ENCODE results near the gene CTSA. TPM values are rescaled to one million over a fixed set of nuclear protein-coding genes. Genes with fewer than 3 reads are reported as not detected.

The CTSA gene
- total and polyA plus RNA-seq, 7 donors: 41.3 to 59.8 (median 47.8) TPM

DNA sequence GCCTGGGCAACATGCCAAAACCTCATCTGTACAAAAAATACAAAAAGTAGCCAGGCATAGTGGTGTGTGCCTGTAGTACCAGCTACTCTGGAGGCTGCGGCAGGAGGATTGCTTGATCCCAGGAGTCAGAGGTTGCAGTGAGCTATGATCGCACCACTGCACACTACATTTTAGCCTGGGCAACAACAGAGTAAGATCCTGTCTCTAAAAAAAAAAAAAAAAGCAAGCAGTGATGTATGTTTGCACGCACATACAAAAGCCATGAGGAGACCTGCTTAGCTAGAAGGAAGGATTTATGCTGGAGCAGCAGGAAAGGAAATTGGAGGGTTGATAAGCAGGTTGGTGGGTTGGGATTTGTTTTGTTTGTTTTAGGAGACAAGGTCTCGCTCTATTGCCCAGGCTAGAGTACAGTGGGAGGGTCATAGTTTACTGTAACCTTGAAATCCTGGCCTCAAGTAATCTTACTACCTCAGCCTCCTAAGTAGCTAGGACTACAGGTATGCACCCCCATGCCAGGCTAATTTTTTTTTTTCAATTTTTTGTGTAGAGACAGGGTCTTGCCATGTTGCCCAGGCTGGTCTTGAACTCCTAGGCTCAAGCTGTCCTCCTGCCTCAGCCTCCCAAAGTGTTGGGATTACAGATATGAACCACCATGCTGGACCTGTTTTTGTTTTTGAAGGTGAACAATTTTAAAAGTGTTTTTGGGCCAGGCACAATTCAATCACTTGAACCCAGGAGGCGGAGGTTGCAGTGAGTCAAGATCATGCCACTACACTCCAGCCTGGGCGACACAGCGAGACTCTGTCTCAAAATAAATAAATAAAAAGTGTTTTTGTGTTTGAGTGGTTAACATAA, 29.7 kb upstream of the CTSA start:
- H3K36me3 ChIP-seq (ENCODE audit: insufficient read depth in 1 of 2, low read depth in 1 of 2): no peaks in the 10 kb centered on the region
- no peaks in the 10 kb centered on the region for H3K27me3 ChIP-seq (ENCODE audit: insufficient read depth in 3 of 3, low read length in 2 of 3)
- TF ChIP-seq, protein P1, sequence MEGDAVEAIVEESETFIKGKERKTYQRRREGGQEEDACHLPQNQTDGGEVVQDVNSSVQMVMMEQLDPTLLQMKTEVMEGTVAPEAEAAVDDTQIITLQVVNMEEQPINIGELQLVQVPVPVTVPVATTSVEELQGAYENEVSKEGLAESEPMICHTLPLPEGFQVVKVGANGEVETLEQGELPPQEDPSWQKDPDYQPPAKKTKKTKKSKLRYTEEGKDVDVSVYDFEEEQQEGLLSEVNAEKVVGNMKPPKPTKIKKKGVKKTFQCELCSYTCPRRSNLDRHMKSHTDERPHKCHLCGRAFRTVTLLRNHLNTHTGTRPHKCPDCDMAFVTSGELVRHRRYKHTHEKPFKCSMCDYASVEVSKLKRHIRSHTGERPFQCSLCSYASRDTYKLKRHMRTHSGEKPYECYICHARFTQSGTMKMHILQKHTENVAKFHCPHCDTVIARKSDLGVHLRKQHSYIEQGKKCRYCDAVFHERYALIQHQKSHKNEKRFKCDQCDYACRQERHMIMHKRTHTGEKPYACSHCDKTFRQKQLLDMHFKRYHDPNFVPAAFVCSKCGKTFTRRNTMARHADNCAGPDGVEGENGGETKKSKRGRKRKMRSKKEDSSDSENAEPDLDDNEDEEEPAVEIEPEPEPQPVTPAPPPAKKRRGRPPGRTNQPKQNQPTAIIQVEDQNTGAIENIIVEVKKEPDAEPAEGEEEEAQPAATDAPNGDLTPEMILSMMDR (IDR thresholded peaks at IDR 0.05): no peak
- no peaks in the 10 kb centered on the region for H3K9me3 ChIP-seq
- DNase-seq: no peak
- no peak for ATAC-seq
- peaks cover 2% of the 10 kb centered on the region for H3K4me1 ChIP-seq
- H3K4me3 ChIP-seq: no peak overlapping the region
- WGBS, 3 donors: 90 to 94% (median 92%) methylated on average over 7 of the region's 7 CpGs
- intact Hi-C loops (cut with DNase I): no loop called here
- no peak overlapping the region for H3K27ac ChIP-seq

DNA sequence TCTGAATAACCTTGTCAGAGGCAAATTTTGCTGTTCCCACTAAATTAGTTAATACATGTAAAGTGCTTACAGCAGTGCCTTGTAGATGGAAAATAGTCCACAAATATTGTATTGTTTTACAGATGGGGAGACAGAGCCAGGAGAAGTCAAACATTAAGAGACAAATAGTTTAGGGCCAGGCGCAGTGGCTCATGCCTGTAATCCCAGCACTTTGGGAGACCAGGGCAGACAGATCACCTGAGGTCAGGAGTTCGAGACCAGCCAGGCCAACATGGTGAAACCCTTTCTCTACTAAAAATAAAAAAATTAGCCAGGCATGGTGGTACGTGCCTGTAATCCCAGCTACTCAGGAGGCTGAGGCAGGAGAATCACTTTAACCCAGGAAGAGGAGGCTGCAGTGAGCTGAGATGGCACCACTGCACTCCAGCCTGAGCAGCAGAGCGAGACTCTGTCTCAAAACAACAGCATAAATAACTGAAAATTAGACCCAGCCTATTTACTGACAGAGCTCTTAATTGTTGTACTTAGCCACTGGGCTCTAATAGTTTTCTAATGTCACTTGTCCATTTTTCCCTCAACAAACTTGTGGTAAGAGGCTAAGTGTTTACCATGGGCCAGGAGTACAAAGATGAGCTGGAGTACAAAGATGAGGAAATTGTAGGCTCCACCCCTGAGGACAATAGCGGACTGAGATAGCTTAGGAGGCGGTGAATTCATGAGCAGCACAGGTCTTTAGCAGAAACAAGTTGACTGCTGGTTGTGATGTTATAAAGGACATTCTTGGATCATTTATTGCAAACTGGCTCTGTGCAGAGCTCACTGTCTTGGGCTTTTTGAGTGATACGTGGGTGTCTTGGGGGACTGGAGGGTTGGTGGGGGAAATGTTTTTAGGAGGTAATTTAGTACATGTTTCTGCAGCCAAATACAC, 27.3 kb upstream of the CTSA start:
- WGBS, 3 donors: 89 to 92% (median 91%) methylated on average over 7 of the region's 7 CpGs
- Histone ChIP-seq H3K4me3 (no peak overlapping the region), H3K27me3 (ENCODE audit: insufficient read depth in 3 of 3, low read length in 2 of 3) (no peaks in the 10 kb centered on the region), H3K4me1 (no peaks in the 10 kb centered on the region), H3K27ac (no peak overlapping the region), H3K36me3 (ENCODE audit: insufficient read depth in 1 of 2, low read depth in 1 of 2) (no peaks in the 10 kb centered on the region), H3K9me3 (no peaks in the 10 kb centered on the region)
- TF ChIP-seq, protein P1 (IDR thresholded peaks at IDR 0.05): no peak
- no peak for DNase-seq
- no peak for ATAC-seq
- intact Hi-C loops (cut with DNase I): no loop called here

DNA sequence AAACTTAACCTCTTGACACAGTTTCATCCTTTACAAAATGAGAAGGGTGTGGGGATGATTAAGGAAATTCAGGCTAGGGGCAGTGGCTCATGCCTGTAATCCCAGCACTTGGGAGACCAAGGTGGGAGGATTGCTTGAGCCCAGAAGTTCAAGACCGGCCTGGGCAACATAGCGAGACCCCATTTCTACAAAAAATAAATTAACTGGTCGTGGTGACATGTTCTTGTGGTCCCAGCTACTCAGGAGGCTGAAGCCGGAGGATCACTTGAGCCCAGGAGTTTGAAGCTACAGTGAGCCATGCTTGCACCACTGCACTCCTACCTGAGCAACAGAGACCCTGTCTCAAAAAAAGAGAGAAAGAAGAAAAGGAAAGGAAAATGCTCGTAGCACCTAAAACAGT, 24.7 kb upstream of the CTSA start:
- 90 to 93% (median 91%) methylated on average over 5 of the region's 5 CpGs for WGBS, 3 donors
- H3K9me3 ChIP-seq: no peaks in the 10 kb centered on the region
- no peaks in the 10 kb centered on the region for H3K27me3 ChIP-seq (ENCODE audit: insufficient read depth in 3 of 3, low read length in 2 of 3)
- DNase-seq (no peak), ATAC-seq (no peak)
- no peaks in the 10 kb centered on the region for H3K36me3 ChIP-seq (ENCODE audit: insufficient read depth in 1 of 2, low read depth in 1 of 2)
- H3K27ac ChIP-seq: no peak overlapping the region
- no peaks in the 10 kb centered on the region for H3K4me1 ChIP-seq
- TF ChIP-seq, protein P1 (IDR thresholded peaks at IDR 0.05): no peak
- no peak overlapping the region for H3K4me3 ChIP-seq
- intact Hi-C loops (cut with DNase I): no loop called here

DNA sequence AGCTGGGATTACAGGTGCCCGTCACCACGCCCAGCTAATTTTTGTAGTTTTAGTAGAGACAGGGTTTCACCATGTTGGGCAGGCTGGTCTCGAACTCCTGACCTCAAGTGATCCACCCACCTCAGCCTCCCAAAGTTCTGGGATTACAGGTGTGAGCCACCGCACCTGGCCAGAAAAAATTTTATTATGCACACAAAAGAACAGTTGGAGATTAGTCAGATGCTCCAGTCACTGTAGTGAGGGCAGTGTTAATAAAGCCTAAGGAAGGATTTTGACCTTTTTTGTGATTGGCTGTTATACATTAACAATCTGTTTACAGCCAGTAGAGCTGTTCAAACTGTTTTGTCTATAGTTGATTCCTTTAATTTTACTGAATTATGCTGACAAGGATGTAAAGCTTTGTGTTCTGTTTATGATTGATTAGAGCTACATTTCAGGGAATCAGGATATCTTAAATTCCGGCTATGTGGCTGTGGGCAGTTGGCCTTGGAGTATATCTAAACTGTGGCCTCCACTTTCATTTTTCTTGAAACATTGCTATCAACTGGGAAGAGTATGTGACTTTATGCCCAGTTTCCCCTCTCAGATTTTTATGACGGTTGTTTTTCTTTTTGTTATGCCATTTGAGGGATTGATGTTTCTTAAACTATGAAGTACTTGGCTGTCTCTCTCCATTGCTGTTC, 23.9 kb upstream of the CTSA start:
- H3K36me3 ChIP-seq (ENCODE audit: insufficient read depth in 1 of 2, low read depth in 1 of 2): no peaks in the 10 kb centered on the region
- H3K9me3 ChIP-seq: no peaks in the 10 kb centered on the region
- ATAC-seq: no peak
- no peaks in the 10 kb centered on the region for H3K27me3 ChIP-seq (ENCODE audit: insufficient read depth in 3 of 3, low read length in 2 of 3)
- TF ChIP-seq, protein P1 (IDR thresholded peaks at IDR 0.05): no peak
- no peak for DNase-seq
- H3K4me3 ChIP-seq: no peak overlapping the region
- no peaks in the 10 kb centered on the region for H3K4me1 ChIP-seq
- H3K27ac ChIP-seq: no peak overlapping the region
- 90 to 92% (median 90%) methylated on average over 6 of the region's 6 CpGs for WGBS, 3 donors
- intact Hi-C loops (cut with DNase I): no loop called here
